Immature natural killer cell (primary cell): ENCODE measurements around the gene SCD5. TPM values are rescaled to one million over a fixed set of nuclear protein-coding genes. Genes with fewer than 3 reads are reported as not detected.

Experiments used
- DNase-seq, 3 donors: peaks; one replicate each; pipeline ENCODE4 v3.0.0; 2022; ENCODE audit warnings: mixed read lengths in 1 of 3
- H3K27ac Mint-ChIP-seq, 6 donors: one replicate each; pipeline ENCODE4 v1.8.0; 2020; ENCODE audit warnings: mixed read lengths in 6 of 6, mild to moderate bottlenecking in 5 of 6, inconsistent platforms in 4 of 6, moderate library complexity in 3 of 6
- H3K27me3 Mint-ChIP-seq, 3 donors: one replicate each; pipeline ENCODE4 v1.8.0; 2020 to 2021; ENCODE audit warnings: low read depth in 3 of 3, mild to moderate bottlenecking in 3 of 3, mixed read lengths in 3 of 3, moderate library complexity in 3 of 3, inconsistent platforms in 1 of 3
- H3K36me3 Mint-ChIP-seq, 3 donors: one replicate each; pipeline ENCODE4 v1.8.0; 2020; ENCODE audit warnings: mixed read lengths in 3 of 3, inconsistent platforms in 2 of 3, mild to moderate bottlenecking in 2 of 3
- H3K4me1 Mint-ChIP-seq, 2 donors: one replicate each; pipeline ENCODE4 v1.8.0; 2020; ENCODE audit warnings: inconsistent platforms in 2 of 2, mild to moderate bottlenecking in 2 of 2, mixed read lengths in 2 of 2, moderate library complexity in 1 of 2
- H3K4me3 Mint-ChIP-seq, 5 donors: one replicate each; pipeline ENCODE4 v1.8.0; 2020; ENCODE audit warnings: mild to moderate bottlenecking in 5 of 5, mixed read lengths in 5 of 5, inconsistent platforms in 3 of 5, moderate library complexity in 3 of 5
- H3K9me3 Mint-ChIP-seq, 6 donors: one replicate each; pipeline ENCODE4 v1.8.0; 2020; ENCODE audit warnings: mild to moderate bottlenecking in 6 of 6, mixed read lengths in 6 of 6, inconsistent platforms in 4 of 6, moderate library complexity in 3 of 6
- polyA plus RNA-seq, 3 donors: library from polyadenylated mRNA; unstranded; fragments of 300-500 nt; fragmentation: Illumina TruSeq; gene quantifications; one replicate each; pipeline ENCODE4 v1.2.3, GENCODE V29; 2021

SCD5 gene
- polyA plus RNA-seq, 3 donors from 2014 or later: 4.6 to 16.1 (median 11.3) TPM

DNA sequence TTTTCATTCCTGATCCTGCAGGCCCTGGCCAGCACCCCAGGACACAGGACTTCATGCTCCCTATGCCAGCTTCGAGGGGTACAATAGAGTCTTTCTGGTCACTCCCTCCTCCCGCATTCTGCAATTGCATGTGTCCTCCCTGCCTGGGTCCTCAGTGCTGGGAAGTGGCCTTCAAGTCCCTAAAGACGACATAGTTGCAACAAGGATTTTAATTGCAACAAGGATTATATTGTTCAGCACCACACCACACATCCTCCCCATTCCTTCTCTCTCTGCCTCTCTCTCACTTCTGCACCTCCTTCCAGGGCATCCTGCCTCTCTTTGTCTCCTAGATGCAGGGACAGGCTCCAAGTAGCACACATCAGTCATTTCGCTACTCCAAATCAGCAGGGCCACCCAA, 25.5 kb downstream of the SCD5 start:
- no peak for DNase-seq
- Mint-ChIP-seq H3K27me3 (peaks cover 0 to 4% (median 2%) of the 10 kb centered on the region in 3 donors), H3K36me3 (peaks cover 0 to 9% (median 0%) of the 10 kb centered on the region in 3 donors), H3K27ac (no peak overlapping the region), H3K9me3 (no peaks in the 10 kb centered on the region), H3K4me3 (no peak overlapping the region), H3K4me1 (peaks cover 0 to 8% of the 10 kb centered on the region in 2 donors)

DNA sequence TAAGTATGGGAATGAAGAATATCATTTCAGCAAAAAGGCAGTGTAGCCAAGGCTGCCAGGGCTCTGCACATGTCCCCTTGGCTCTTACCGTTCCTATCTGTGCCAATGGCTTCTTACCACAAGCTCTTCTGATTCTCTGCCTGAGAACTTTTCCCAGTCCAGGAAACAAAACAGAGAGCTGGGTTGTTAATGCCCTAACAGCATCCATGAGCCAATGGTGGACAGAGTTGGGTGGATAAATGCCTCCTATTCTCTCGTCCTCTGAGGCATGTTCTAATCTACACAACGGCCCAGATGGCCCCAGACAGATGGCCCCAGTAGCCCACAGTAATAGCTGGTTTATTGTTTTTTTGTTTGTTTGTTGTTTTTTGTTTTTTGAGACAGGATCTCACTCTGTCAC, 28.0 kb downstream of the SCD5 start:
- Mint-ChIP-seq H3K9me3 (peaks cover 8 to 17% (median 12%) of the 10 kb centered on the region in 6 donors), H3K27ac (no peak overlapping the region), H3K27me3 (peaks cover 3 to 4% (median 4%) of the 10 kb centered on the region in 3 donors), H3K4me3 (no peak overlapping the region), H3K4me1 (peaks cover 0 to 8% of the 10 kb centered on the region in 2 donors), H3K36me3 (peaks cover 11 to 13% (median 12%) of the 10 kb centered on the region in 3 donors)
- DNase-seq: no peak

DNA sequence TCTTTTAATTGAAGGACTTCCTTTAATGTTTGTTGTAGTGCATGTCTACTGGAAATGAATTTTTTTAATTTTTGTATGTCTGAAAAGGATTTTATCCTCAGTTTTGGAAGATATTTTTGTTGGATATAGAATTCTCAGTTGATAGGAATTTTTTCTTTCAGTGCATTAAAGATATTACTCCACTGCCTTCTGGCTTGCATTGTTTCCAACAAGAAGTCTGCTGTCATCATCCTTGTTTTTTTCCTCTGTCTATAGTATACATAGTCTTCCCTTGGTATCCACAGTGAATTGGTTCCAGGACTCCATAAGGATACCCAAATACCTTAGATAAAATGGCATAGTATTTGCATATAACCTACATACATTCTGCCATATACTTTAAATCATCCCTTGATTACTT, 33.5 kb downstream of the SCD5 start:
- Mint-ChIP-seq H3K27ac (no peak overlapping the region), H3K4me3 (no peak overlapping the region), H3K9me3 (peaks cover 8 to 22% (median 15%) of the 10 kb centered on the region in 6 donors), H3K36me3 (peaks cover 8 to 15% (median 13%) of the 10 kb centered on the region in 3 donors), H3K4me1 (peaks cover 0 to 3% of the 10 kb centered on the region in 2 donors), H3K27me3 (peaks cover 0 to 4% (median 3%) of the 10 kb centered on the region in 3 donors)
- no peak for DNase-seq

DNA sequence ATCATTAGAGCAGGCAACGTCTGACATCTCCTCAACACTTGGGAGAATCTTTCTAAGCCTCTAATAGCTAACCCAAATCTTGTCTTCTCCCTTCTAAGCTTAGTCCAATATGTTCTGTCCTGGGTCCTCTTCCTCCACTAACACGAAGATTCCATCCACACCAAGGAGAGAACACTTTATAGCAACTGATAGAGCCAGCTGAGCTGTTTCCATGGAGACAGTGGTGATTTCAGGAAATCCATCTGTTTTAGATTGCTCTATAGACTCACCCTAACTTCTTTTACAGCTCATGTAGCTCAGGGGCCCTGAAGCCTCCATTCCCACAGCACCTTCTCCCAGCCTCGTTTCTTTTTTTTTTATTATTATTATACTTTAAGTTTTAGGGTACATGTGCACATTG, 37.4 kb downstream of the SCD5 start:
- H3K36me3 Mint-ChIP-seq: peaks cover 0 to 7% (median 4%) of the 10 kb centered on the region in 3 donors
- no peak overlapping the region for H3K27ac Mint-ChIP-seq
- H3K4me1 Mint-ChIP-seq: peaks cover 0 to 2% of the 10 kb centered on the region in 2 donors
- DNase-seq: no peak
- peaks cover 0 to 4% (median 2%) of the 10 kb centered on the region in 3 donors for H3K27me3 Mint-ChIP-seq
- H3K9me3 Mint-ChIP-seq: peaks cover 4 to 12% (median 8%) of the 10 kb centered on the region in 6 donors
- H3K4me3 Mint-ChIP-seq: no peak overlapping the region

DNA sequence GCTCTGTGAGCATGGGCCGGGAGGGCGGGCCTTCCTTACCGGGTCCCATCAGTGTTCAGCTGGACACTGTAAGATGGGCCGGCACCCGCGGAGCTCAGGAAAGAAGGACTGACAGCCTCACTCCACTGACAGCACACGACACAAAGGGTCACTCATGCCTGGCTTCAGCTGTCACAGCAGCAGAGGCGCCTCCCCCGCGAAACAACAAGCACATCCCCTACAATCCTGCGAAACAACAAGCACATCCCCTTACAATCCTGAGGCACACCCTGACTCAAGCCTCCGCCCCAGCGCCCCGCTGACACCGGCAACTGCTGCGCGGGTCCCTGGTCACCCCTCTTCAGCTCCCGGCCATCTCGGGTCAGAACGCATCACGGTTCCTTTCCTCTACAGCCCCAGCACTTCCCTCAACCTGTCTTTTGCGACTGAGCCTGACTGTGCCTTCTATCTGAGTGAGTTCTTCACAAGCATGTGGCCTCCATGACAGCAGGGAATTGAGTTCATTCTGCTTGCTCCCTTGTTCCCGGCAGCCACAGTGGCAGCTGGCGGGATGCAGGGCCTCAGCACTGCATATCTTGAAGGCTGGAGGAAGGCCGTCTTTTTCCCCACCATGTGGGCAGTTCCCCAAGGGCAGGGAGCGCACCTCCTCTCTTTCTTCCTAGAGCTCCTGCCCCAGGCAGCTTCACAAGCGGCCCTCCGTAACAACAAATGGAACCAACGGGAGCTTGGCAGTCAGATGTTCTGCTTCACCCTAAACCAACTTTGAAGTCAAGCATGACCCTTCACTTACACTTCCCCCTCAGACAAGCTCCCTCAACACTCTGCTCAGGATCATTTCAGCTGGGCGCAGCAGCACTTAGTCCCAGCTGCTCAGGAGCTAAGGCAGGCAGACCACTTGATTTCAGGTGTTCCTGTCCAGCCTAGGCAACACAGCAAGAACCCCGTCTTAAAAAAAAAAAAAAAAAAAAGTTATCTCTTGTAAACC, 39.6 kb downstream of the SCD5 start:
- DNase-seq: no peak
- peaks cover 2 to 3% (median 2%) of the 10 kb centered on the region in 3 donors for H3K27me3 Mint-ChIP-seq
- peaks cover 0 to 2% of the 10 kb centered on the region in 2 donors for H3K4me1 Mint-ChIP-seq
- H3K36me3 Mint-ChIP-seq: no peaks in the 10 kb centered on the region
- H3K27ac Mint-ChIP-seq: no peak overlapping the region
- H3K9me3 Mint-ChIP-seq: no peaks in the 10 kb centered on the region
- no peak overlapping the region for H3K4me3 Mint-ChIP-seq

DNA sequence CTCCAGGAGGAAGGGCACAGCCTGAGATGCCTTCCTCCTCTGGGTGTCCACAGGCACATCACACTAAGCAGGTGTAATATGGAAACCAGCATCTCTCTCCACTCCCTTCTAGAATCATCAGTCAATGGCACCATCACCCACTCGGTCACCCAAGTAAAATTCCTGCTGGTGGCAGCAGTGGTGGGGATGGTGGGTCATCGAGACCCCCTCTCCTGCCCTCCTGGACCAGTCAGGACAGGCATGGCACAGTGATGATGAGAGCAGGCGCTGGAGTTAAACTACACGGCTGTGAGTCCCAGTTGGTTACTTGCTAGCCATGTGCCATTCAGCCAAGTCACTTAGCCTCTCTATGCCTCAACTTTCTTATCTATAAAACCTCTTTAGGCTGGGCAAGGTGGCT, 42.5 kb downstream of the SCD5 start:
- no peaks in the 10 kb centered on the region for H3K4me1 Mint-ChIP-seq
- no peak overlapping the region for H3K27ac Mint-ChIP-seq
- DNase-seq: no peak
- H3K4me3 Mint-ChIP-seq: no peak overlapping the region
- peaks cover 0 to 3% (median 2%) of the 10 kb centered on the region in 3 donors for H3K27me3 Mint-ChIP-seq
- no peaks in the 10 kb centered on the region for H3K9me3 Mint-ChIP-seq
- no peaks in the 10 kb centered on the region for H3K36me3 Mint-ChIP-seq

DNA sequence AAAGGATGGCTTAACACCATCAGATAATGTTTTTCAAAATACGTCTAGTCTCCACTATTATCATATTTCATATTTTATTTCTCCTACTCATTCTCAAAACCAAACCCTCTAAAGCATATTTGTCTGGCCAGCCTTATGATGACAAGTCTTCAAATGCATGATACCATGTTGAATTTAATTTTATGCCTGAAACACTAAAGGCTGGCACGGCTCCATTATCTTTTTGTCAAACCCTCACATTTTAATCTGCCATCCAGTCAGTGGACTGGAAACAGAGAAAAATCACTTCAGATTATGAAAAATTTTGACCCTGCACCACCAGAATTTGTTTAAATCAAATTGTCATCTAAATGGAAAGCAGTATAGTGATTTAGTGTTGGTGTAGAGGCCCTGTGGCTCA, 42.9 kb downstream of the SCD5 start:
- H3K9me3 Mint-ChIP-seq: no peaks in the 10 kb centered on the region
- H3K4me1 Mint-ChIP-seq: no peaks in the 10 kb centered on the region
- DNase-seq: no peak
- no peaks in the 10 kb centered on the region for H3K36me3 Mint-ChIP-seq
- H3K27me3 Mint-ChIP-seq: peaks cover 0 to 3% (median 2%) of the 10 kb centered on the region in 3 donors
- H3K4me3 Mint-ChIP-seq: no peak overlapping the region
- no peak overlapping the region for H3K27ac Mint-ChIP-seq

DNA sequence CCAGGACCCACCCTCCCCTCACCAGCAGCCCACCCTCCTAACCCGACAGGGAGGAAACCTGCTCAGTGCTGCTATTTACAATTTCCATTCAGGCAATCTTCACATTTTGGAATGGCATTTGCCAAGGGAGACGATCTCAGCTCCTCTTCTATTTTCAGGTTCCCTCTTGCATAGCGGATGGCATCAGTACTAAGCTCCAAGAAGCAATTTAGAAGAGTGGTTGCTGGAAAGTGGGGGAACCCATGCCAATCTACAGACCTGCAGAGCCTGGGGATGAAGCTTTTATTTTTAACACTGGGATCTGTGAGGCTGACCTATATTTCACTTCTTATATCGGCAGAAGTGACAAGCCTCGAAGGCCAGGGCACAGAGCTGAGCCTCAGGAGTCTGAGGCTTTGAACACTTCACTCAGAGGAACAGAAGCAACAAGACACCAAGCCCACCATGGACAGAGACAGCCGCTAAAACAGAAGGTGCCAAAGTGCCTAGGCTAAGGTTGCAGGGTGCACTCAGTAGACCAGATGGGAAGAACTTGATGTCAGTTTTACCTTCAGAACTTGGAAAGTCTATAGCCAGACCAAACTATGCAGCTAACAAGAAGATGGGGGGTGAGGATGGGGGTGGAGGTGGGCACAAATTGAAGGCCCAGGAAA, 44.0 kb downstream of the SCD5 start:
- Mint-ChIP-seq H3K27me3 (peaks cover 0 to 3% (median 2%) of the 10 kb centered on the region in 3 donors), H3K4me1 (no peaks in the 10 kb centered on the region), H3K4me3 (no peak overlapping the region), H3K9me3 (no peaks in the 10 kb centered on the region), H3K36me3 (no peaks in the 10 kb centered on the region), H3K27ac (no peak overlapping the region)
- no peak for DNase-seq

DNA sequence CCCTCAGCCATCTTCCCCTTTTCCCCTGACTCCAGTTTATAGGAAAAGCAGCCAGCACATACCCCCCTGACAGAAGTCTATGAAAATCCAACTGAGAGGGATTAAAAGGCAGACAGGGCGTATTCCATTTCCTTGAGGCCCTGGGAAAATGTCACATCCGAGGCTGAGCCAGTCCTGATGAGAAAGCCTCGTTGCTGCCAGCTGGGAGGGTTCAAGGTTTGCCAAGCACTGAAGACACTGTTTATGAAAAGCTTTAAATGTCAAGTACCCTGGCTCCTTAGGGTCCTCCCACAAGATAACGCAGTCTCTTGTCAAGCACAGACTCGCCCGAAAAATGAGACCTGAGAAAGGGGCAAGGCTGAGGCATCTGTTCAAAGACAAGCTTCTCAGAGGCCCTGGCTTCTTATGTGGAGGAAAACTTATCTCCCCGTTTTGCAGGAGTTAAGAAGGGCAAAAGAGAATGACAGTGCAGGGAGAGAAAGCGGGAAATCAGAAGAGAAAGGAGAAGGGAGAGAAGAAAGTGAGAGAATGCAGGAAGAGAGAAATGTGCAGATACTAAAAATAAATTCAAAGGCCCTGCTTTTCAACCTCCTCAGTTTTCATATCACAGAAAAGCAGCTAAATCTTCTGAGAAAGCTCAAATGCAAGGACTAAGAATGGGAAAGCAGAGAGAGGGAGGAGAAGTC, 44.7 kb downstream of the SCD5 start:
- DNase-seq: no peak
- no peaks in the 10 kb centered on the region for H3K36me3 Mint-ChIP-seq
- H3K27ac Mint-ChIP-seq: no peak overlapping the region
- H3K9me3 Mint-ChIP-seq: no peaks in the 10 kb centered on the region
- no peak overlapping the region for H3K4me3 Mint-ChIP-seq
- H3K27me3 Mint-ChIP-seq: peaks cover 0 to 2% (median 1%) of the 10 kb centered on the region in 3 donors
- H3K4me1 Mint-ChIP-seq: no peaks in the 10 kb centered on the region

DNA sequence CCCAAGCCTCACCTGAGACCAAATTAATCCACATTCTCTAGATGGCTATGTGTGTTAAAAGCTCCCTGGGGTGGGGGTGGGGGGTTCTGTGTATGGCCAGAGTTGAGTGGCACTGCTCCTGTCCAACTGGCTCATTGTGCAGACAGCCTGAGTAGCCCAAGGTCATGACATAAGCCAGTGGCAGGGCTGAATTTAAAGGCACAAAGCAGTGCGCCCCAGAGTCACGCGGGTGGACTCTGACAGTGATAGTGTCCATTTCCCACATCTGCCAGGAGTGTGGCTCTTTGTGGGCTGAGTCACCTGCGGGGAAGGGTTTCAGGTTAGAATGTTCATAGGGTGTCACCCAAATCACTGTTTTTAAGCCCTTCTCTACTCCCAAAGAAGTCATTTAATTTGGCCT, 45.4 kb downstream of the SCD5 start:
- H3K4me3 Mint-ChIP-seq: no peak overlapping the region
- DNase-seq: no peak
- no peak overlapping the region for H3K27ac Mint-ChIP-seq
- no peaks in the 10 kb centered on the region for H3K9me3 Mint-ChIP-seq
- H3K36me3 Mint-ChIP-seq: no peaks in the 10 kb centered on the region
- H3K27me3 Mint-ChIP-seq: peaks cover 0 to 2% (median 1%) of the 10 kb centered on the region in 3 donors
- no peaks in the 10 kb centered on the region for H3K4me1 Mint-ChIP-seq

DNA sequence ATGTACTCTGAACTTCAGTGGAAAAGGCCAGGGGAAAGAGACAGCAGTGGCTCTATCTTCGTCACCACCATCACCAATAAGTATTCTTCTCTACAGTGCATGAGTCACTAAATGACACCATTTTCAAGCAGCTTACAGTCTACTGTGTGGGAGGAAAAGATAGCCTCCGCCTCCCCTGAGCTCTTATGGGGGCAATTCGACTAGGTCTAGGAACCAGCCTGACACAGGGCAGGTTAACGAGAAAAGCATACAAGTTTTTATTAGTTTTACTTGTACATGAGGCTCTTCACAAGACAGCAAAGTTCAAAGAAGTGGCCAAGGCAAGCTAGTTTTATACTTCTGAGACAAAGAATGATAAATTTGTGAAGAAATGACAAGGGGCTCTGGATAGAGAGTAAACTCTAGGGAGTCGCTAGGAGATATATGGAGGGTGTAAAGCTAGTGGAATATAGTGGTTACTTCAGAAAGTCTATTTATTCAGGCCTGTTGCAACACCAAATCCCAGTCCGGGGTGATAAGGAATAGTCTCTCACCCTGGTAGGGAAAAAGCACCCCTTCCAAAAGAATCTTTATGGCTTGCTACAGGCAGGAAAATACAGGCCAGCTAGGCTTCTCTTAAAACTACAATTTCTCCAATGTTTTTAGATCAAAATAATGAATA, 49.7 kb downstream of the SCD5 start:
- DNase-seq: no peak

DNA sequence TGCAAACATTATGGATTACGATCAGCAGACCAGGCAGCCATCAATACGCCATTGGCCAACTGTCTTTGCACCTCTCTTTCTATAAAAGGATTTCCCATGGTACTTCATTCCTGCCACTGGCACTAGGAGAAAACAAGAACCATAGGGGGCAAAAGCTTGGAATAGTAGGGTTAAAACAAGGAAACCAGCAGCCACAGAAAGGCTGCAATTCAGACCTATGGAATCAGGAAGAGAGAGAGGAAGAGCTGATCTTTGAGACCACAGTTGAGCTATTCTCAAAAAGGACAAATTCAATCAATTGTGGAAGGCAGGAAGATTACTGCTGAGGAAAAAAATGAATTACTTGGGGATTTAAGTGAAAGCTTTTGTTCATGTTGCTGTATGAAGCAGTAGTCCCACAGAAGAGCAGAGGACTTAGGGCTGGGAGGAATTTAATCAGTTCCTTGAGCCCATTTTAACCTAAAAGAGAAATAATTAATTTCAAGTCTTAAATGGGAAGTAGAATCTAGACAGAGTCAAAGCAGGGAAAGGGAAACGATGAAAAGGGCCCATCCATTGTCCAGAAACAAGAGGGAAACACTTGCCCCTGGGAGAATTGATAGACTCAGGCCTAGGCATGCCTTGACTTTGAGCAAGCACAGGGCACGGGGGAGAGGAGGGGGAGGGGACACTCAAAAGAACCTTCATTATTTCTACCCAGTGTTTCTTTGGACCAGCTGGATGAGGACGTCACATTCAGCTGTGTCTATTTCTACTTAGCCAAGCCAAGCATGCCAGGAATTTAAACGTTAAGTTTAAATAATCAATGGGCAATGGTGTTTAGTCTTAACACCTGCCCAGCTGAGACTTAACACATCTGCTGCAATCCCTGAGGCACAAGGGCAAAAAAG, 50.7 kb downstream of the SCD5 start:
- Mint-ChIP-seq H3K4me1 (no peaks in the 10 kb centered on the region), H3K4me3 (no peak overlapping the region), H3K27me3 (peaks cover 0 to 2% (median 0%) of the 10 kb centered on the region in 3 donors), H3K9me3 (no peaks in the 10 kb centered on the region), H3K27ac (no peak overlapping the region), H3K36me3 (no peaks in the 10 kb centered on the region)
- DNase-seq: no peak

More for the DNA sequence above, 49.7 kb downstream of the SCD5 start:
- Mint-ChIP-seq H3K27ac (no peak overlapping the region), H3K36me3 (no peaks in the 10 kb centered on the region), H3K9me3 (no peaks in the 10 kb centered on the region), H3K4me1 (no peaks in the 10 kb centered on the region), H3K27me3 (peaks cover 0 to 2% (median 0%) of the 10 kb centered on the region in 3 donors), H3K4me3 (no peak overlapping the region)
